ENCODE data around the gene TMEM240.

DNA sequence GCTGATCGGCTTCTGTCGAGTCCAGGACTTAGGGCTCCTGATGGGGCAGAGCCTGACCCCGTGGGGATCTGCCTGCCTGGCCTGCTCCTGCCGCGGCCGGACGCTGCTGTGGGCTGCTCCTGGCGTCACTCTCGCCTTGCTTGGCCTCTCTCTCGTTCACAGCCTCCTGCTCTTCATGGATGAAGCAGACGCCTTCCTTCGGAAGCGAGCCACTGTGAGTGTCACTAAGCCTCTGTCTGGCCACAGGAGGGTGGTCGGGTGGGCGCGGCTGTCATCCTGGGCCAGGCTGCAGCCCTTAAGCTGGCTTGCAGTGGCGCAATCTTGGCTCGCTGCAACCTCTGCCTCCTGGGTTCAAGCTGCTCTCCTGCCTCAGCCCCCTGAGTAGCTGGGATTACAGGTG, 52.7 kb downstream of the TMEM240 start:
- no peak for TF ChIP-seq POLR2A (IDR thresholded peaks at IDR 0.05)
- TF ChIP-seq, protein P1, sequence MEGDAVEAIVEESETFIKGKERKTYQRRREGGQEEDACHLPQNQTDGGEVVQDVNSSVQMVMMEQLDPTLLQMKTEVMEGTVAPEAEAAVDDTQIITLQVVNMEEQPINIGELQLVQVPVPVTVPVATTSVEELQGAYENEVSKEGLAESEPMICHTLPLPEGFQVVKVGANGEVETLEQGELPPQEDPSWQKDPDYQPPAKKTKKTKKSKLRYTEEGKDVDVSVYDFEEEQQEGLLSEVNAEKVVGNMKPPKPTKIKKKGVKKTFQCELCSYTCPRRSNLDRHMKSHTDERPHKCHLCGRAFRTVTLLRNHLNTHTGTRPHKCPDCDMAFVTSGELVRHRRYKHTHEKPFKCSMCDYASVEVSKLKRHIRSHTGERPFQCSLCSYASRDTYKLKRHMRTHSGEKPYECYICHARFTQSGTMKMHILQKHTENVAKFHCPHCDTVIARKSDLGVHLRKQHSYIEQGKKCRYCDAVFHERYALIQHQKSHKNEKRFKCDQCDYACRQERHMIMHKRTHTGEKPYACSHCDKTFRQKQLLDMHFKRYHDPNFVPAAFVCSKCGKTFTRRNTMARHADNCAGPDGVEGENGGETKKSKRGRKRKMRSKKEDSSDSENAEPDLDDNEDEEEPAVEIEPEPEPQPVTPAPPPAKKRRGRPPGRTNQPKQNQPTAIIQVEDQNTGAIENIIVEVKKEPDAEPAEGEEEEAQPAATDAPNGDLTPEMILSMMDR (IDR thresholded peaks at IDR 0.05): no peak
